Stimulated activated naive B cell treated with anti-CD40 and anti-IgM and Interleukin-4, amounts not matched to agents 10 μg/mL and 1 μg/mL and 100 μg/mL, for 72 hours (primary cell): ENCODE data around the gene RELT.
A peak's percentile ranks its signal among the peaks of the same experiment; 100 is the strongest.

Source experiments
- ATAC-seq, 2 donors: fragments of 150-1000 bp; cut with Tn5 transposase; replicated peaks; 2 replicates each; pipeline ENCODE4 v1.10.0; 2021; ENCODE audit warnings: moderate library complexity in 1 of 2
- DNase-seq: peaks from one replicate; pipeline ENCODE4 v3.0.0; 2021
- H3K27ac Mint-ChIP-seq: one replicate; pipeline ENCODE4 v1.8.0; 2022; ENCODE audit warnings: mild to moderate bottlenecking, mixed read lengths
- H3K27me3 Mint-ChIP-seq, 2 donors: one replicate each; pipeline ENCODE4 v1.8.0; 2022; ENCODE audit warnings: mixed read lengths in 2 of 2
- H3K36me3 Mint-ChIP-seq, 2 donors: one replicate each; pipeline ENCODE4 v1.8.0; 2022; ENCODE audit warnings: mixed read lengths in 2 of 2, mild to moderate bottlenecking in 1 of 2
- H3K4me1 Mint-ChIP-seq, 2 donors: one replicate each; pipeline ENCODE4 v1.8.0; 2022; ENCODE audit warnings: mixed read lengths in 2 of 2, mild to moderate bottlenecking in 1 of 2
- H3K4me3 Mint-ChIP-seq, 2 donors: one replicate each; pipeline ENCODE4 v1.8.0; 2022; ENCODE audit warnings: mild to moderate bottlenecking in 2 of 2, mixed read lengths in 2 of 2, moderate library complexity in 1 of 2
- H3K9me3 Mint-ChIP-seq, 2 donors: one replicate each; pipeline ENCODE4 v1.8.0; 2022; ENCODE audit warnings: mixed read lengths in 2 of 2, mild to moderate bottlenecking in 1 of 2

RELT gene

GRCh38 chr11:73404506-73405145, 28.4 kb downstream of the RELT start:
- DNase-seq = no peak
- H3K4me3 Mint-ChIP-seq = no peak overlapping the region
- ATAC-seq = no peak
- H3K27ac Mint-ChIP-seq = peak overlapping the region; percentile 72
- peaks cover 16 to 35% of the 10 kb centered on the region in 2 donors for H3K4me1 Mint-ChIP-seq
- H3K36me3 Mint-ChIP-seq = peaks cover 39 to 41% of the 10 kb centered on the region in 2 donors
- H3K9me3 Mint-ChIP-seq = no peaks in the 10 kb centered on the region
- H3K27me3 Mint-ChIP-seq = no peaks in the 10 kb centered on the region

DNA sequence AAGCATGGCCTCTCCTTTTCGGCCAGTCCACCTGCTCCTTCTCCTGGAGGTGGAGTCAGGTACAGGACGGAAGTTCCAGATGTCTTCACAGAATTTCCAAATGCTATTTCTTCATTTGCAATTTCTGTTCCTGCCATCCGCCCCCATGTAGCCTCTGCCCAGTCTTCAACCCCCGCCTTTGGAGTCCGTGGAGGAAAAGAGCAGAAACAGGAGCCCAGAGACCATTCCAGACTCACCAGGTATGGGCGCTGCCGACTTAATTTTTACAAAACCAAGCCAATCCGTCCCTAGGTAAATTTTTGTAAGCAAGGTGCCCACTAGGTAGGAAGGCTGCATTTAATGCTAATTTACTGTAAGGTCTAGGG, 28.9 kb downstream of the RELT start:
- Mint-ChIP-seq H3K27ac (peak overlapping the region; percentile 72), H3K4me3 (no peak overlapping the region), H3K9me3 (no peaks in the 10 kb centered on the region), H3K27me3 (no peaks in the 10 kb centered on the region), H3K4me1 (peaks cover 16 to 34% of the 10 kb centered on the region in 2 donors), H3K36me3 (peaks cover 39 to 40% of the 10 kb centered on the region in 2 donors)
- ATAC-seq = no peak
- no peak for DNase-seq

DNA sequence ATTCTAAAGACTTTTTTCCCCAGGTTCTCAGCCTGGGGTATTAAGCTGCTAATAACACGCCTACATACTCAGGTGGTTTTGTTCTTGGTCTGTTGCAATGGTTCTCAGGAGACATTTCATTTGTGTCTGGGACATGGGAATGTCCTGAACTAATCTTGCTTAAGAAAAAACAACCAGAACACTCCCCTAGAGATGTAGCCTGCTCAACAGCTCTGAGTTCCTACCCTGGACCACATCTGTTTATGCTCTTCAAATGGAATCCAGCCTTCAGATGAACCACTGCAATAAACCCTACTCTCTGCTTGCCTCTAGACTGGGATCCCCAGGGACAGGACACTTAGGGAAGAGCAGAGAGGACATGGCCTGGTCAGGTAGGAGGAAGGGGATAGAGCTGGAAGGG, 29.9 kb downstream of the RELT start:
- DNase-seq = no peak
- Mint-ChIP-seq H3K27me3 (no peaks in the 10 kb centered on the region), H3K36me3 (peaks cover 34 to 35% of the 10 kb centered on the region in 2 donors), H3K27ac (peak overlapping the region; percentile 63), H3K4me3 (no peak overlapping the region), H3K9me3 (no peaks in the 10 kb centered on the region), H3K4me1 (peaks cover 12 to 34% of the 10 kb centered on the region in 2 donors)
- no peak for ATAC-seq

GRCh38 chr11:73406619-73407018, 30.4 kb downstream of the RELT start:
- Mint-ChIP-seq H3K4me3 (peak overlapping the region in 1 of 2 donors; percentile 23), H3K4me1 (peaks cover 9 to 34% of the 10 kb centered on the region in 2 donors), H3K9me3 (no peaks in the 10 kb centered on the region), H3K36me3 (peaks cover 29 to 33% of the 10 kb centered on the region in 2 donors), H3K27me3 (no peaks in the 10 kb centered on the region), H3K27ac (peak overlapping the region; percentile 63)
- DNase-seq (no peak), ATAC-seq (no peak)

DNA sequence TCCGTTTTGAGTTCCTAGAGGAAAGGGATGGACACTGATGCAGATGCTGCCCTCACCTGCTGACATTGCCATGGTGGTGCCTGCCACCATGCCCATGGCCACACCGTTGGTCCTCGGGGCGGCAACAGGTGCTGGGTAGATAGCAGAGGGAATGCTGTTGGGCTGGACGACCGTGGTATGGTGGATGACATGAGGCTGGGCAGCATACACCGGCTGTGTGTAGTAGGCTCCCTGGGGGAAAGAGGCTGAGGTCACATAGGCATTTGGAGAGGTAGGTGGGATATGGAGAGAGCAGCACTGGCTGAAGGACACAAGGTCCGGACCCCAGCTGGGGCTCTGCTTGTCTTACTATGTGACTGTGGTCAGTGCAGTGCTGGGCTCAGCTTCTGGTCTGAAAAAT, 33.2 kb downstream of the RELT start:
- peaks cover 7 to 28% of the 10 kb centered on the region in 2 donors for H3K4me1 Mint-ChIP-seq
- no peaks in the 10 kb centered on the region for H3K9me3 Mint-ChIP-seq
- peak in 1 of 2 donors; percentile 3 for ATAC-seq
- H3K27ac Mint-ChIP-seq = peak overlapping the region; percentile 70
- H3K4me3 Mint-ChIP-seq = peak overlapping the region in 1 of 2 donors; percentile 20
- DNase-seq = no peak
- peaks cover 31 to 43% of the 10 kb centered on the region in 2 donors for H3K36me3 Mint-ChIP-seq
- H3K27me3 Mint-ChIP-seq = no peaks in the 10 kb centered on the region

- DNase-seq (no peak), ATAC-seq (peak in 1 of 2 donors; percentile 15)
- Mint-ChIP-seq H3K36me3 (peaks cover 27 to 37% of the 10 kb centered on the region in 2 donors), H3K27me3 (no peaks in the 10 kb centered on the region), H3K4me3 (no peak overlapping the region), H3K27ac (peak overlapping the region; percentile 22), H3K9me3 (no peaks in the 10 kb centered on the region), H3K4me1 (peaks cover 10 to 28% of the 10 kb centered on the region in 2 donors)
These were observed 34.4 kb downstream of the RELT start for GRCh38 chr11:73410627-73411026.

- Mint-ChIP-seq H3K4me3 (no peak overlapping the region), H3K9me3 (no peaks in the 10 kb centered on the region), H3K36me3 (peaks cover 27 to 36% of the 10 kb centered on the region in 2 donors), H3K27me3 (no peaks in the 10 kb centered on the region), H3K27ac (peak overlapping the region; percentile 0), H3K4me1 (peaks cover 10 to 28% of the 10 kb centered on the region in 2 donors)
- DNase-seq = no peak
- ATAC-seq = peak; percentile 22 to 24
These were observed 34.8 kb downstream of the RELT start for GRCh38 chr11:73411031-73411430.

- Mint-ChIP-seq H3K27me3 (no peaks in the 10 kb centered on the region), H3K36me3 (peaks cover 23 to 35% of the 10 kb centered on the region in 2 donors), H3K4me1 (peaks cover 8 to 28% of the 10 kb centered on the region in 2 donors), H3K4me3 (no peak overlapping the region), H3K9me3 (no peaks in the 10 kb centered on the region), H3K27ac (no peak overlapping the region)
- DNase-seq (no peak), ATAC-seq (no peak)
These were observed 36.1 kb downstream of the RELT start for GRCh38 chr11:73412308-73412707.

GRCh38 chr11:73413256-73413655, 37.1 kb downstream of the RELT start:
- ATAC-seq (no peak), DNase-seq (no peak)
- peaks cover 0 to 1% of the 10 kb centered on the region in 2 donors for H3K9me3 Mint-ChIP-seq
- H3K4me3 Mint-ChIP-seq = no peak overlapping the region
- H3K36me3 Mint-ChIP-seq = peaks cover 21 to 31% of the 10 kb centered on the region in 2 donors
- peak overlapping the region; percentile 6 for H3K27ac Mint-ChIP-seq
- no peaks in the 10 kb centered on the region for H3K27me3 Mint-ChIP-seq
- peaks cover 6 to 20% of the 10 kb centered on the region in 2 donors for H3K4me1 Mint-ChIP-seq

- Mint-ChIP-seq H3K36me3 (peaks cover 24 to 37% of the 10 kb centered on the region in 2 donors), H3K27ac (no peak overlapping the region), H3K27me3 (no peaks in the 10 kb centered on the region), H3K4me3 (no peak overlapping the region), H3K9me3 (peaks cover 0 to 2% of the 10 kb centered on the region in 2 donors), H3K4me1 (peaks cover 7 to 11% of the 10 kb centered on the region in 2 donors)
- ATAC-seq = peak; percentile 7 to 16
- DNase-seq = no peak
These were observed 38.9 kb downstream of the RELT start for GRCh38 chr11:73414977-73415651.

DNA sequence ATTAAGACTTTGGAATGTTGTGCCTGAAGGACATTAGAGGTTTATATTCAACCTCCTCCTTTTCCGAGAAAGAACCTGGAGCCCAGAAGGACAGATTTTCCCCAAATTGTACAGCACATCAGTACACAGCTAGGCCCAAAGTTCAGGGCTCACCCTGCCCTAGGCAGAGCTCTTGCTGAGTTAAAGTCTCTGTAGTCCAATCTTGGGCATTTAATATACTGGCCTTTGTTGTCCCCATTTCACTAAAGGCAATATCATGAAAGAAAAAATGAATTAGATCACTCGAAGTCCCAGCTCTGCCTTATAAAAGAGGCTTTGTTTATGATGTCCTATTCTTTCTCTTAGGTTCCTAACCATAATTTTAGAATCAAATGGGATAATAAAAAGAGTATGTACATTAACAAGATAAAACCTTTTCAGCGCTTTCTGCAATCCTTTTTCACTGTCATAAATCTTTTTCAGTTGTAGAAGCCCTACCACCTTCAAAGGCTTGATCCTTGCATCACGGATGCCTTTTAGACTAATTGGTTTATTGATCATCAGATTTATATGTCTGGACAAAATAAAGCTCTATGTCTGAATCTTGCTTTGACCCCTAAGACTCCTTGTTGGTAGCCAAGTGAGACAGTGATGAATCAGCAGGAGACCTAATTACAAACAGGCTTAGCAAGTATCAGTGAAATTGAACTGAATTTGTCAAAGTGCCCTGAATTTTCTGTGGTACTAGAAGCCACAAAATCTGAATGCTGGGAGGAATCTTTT, 39.8 kb downstream of the RELT start:
- peaks cover 7 to 11% of the 10 kb centered on the region in 2 donors for H3K4me1 Mint-ChIP-seq
- H3K36me3 Mint-ChIP-seq = peaks cover 24 to 42% of the 10 kb centered on the region in 2 donors
- H3K9me3 Mint-ChIP-seq = peaks cover 0 to 2% of the 10 kb centered on the region in 2 donors

GRCh38 chr11:73416786-73417185, 40.6 kb downstream of the RELT start:
- no peak for ATAC-seq
- DNase-seq = no peak
- Mint-ChIP-seq H3K36me3 (peaks cover 24 to 46% of the 10 kb centered on the region in 2 donors), H3K4me3 (no peak overlapping the region), H3K27me3 (no peaks in the 10 kb centered on the region), H3K9me3 (peaks cover 0 to 2% of the 10 kb centered on the region in 2 donors), H3K4me1 (peaks cover 7 to 11% of the 10 kb centered on the region in 2 donors), H3K27ac (peak overlapping the region; percentile 21)

More for the DNA sequence above, 39.8 kb downstream of the RELT start:
- no peak overlapping the region for H3K4me3 Mint-ChIP-seq
- no peak for DNase-seq
- no peaks in the 10 kb centered on the region for H3K27me3 Mint-ChIP-seq
- ATAC-seq = no peak
- peak overlapping the region; percentile 21 for H3K27ac Mint-ChIP-seq

GRCh38 chr11:73420136-73420535, 43.9 kb downstream of the RELT start:
- no peak for ATAC-seq
- no peak for DNase-seq
- Mint-ChIP-seq H3K27me3 (no peaks in the 10 kb centered on the region), H3K27ac (no peak overlapping the region), H3K4me3 (no peak overlapping the region), H3K9me3 (peaks cover 0 to 2% of the 10 kb centered on the region in 2 donors), H3K36me3 (peaks cover 21 to 36% of the 10 kb centered on the region in 2 donors), H3K4me1 (peaks cover 5 to 12% of the 10 kb centered on the region in 2 donors)

DNA sequence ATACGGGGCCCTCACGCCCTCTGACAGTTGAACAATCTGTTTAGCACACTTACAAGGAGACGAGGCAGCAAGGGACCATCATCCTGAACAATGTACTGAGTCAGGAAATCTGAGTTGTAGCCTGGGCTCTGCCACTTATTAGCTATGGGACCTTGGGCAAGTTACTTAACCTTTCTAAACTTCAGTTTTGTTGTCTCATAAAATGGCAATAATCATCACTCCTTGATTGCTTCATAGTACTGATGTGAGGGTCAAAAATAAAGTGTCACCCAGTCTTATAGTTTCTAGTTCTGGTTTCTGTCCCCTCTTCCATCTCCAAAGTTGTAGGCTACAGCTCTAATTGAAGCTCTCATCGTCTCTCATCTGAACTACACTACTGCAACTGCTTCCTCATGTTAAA, 46.7 kb downstream of the RELT start:
- ATAC-seq = no peak
- Mint-ChIP-seq H3K36me3 (peaks cover 17 to 28% of the 10 kb centered on the region in 2 donors), H3K9me3 (peaks cover 0 to 2% of the 10 kb centered on the region in 2 donors), H3K27me3 (no peaks in the 10 kb centered on the region), H3K4me3 (no peak overlapping the region), H3K4me1 (peaks cover 5 to 8% of the 10 kb centered on the region in 2 donors), H3K27ac (no peak overlapping the region)
- no peak for DNase-seq
